ENCODE measurements around the gene TBL1X. TPM values are rescaled to one million over a fixed set of nuclear protein-coding genes. Genes with fewer than 3 reads are reported as not detected.

TBL1X gene
- total and polyA plus RNA-seq, 10 of the 15 experiments (the other 5 are each of a cell fraction or from before 2014, with no cell fraction given), result 4.4 to 26.3 (median 10.6) TPM

GRCh38 chrX:9681422-9681821 is 216.6 kb downstream of the TBL1X start (continued):
- no peak for TF ChIP-seq BHLHE40 (IDR thresholded peaks at IDR 0.05; ENCODE audit: borderline replicate concordance in 1 of 2, low read depth in 2 of 2, low read length in 1 of 2)
- TF ChIP-seq, protein P1, sequence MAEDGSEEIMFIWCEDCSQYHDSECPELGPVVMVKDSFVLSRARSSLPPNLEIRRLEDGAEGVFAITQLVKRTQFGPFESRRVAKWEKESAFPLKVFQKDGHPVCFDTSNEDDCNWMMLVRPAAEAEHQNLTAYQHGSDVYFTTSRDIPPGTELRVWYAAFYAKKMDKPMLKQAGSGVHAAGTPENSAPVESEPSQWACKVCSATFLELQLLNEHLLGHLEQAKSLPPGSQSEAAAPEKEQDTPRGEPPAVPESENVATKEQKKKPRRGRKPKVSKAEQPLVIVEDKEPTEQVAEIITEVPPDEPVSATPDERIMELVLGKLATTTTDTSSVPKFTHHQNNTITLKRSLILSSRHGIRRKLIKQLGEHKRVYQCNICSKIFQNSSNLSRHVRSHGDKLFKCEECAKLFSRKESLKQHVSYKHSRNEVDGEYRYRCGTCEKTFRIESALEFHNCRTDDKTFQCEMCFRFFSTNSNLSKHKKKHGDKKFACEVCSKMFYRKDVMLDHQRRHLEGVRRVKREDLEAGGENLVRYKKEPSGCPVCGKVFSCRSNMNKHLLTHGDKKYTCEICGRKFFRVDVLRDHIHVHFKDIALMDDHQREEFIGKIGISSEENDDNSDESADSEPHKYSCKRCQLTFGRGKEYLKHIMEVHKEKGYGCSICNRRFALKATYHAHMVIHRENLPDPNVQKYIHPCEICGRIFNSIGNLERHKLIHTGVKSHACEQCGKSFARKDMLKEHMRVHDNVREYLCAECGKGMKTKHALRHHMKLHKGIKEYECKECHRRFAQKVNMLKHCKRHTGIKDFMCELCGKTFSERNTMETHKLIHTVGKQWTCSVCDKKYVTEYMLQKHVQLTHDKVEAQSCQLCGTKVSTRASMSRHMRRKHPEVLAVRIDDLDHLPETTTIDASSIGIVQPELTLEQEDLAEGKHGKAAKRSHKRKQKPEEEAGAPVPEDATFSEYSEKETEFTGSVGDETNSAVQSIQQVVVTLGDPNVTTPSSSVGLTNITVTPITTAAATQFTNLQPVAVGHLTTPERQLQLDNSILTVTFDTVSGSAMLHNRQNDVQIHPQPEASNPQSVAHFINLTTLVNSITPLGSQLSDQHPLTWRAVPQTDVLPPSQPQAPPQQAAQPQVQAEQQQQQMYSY (CRISPR knock-in tag; IDR thresholded peaks at IDR 0.05), result no peak
- TF ChIP-seq ZBED1 (IDR thresholded peaks at IDR 0.05; ENCODE audit: borderline replicate concordance), result no peak
- no peak for TF ChIP-seq ESRRA (IDR thresholded peaks at IDR 0.05; ENCODE audit: low read length)
- no peak for TF ChIP-seq CBX3 (IDR thresholded peaks at IDR 0.05; ENCODE audit: borderline replicate concordance, low read depth)
- no peak for TF ChIP-seq IRF4 (IDR thresholded peaks at IDR 0.05; ENCODE audit: low read depth, low read length)
- no peak for TF ChIP-seq ZZZ3 (IDR thresholded peaks at IDR 0.05; ENCODE audit: control insufficient read depth, insufficient read length, low read depth)
- no peak for TF ChIP-seq NFYB (IDR thresholded peaks at IDR 0.05; ENCODE audit: insufficient read depth, low read depth, low read length)
- no peak for TF ChIP-seq MTA2 (IDR thresholded peaks at IDR 0.05; ENCODE audit: low read depth)
- no peak for TF ChIP-seq KLF5 (IDR thresholded peaks at IDR 0.05; ENCODE audit: partially characterized antibody)

GRCh38 chrX:9682456-9682855 is 217.6 kb downstream of the TBL1X start:
- no peak for DNase-seq (ENCODE audit: low read depth, low spot score)
- RAD21 ChIA-PET (ENCODE audit: unreplicated experiment), result no interaction called here
- no peak for FAIRE-seq
- POLR2A ChIA-PET, result no interaction called here
- CTCF ChIA-PET, result no interaction called here
- SMC1A ChIA-PET (ENCODE audit: uncharacterized antibody, unreplicated experiment), result no interaction called here
- in situ Hi-C loops (cut with MboI), result no loop called here
- 59% methylated on average over 10 of the region's 10 CpGs for WGBS (ENCODE audit: insufficient coverage, insufficient replicate concordance, low lambda C conversion rate, missing lambda C conversion rate)
- no peak overlapping the region for H3K27ac ChIP-seq (ENCODE audit: control insufficient read depth, insufficient read depth)
- H3K36me3 ChIP-seq (ENCODE audit: control insufficient read depth in 2 of 2, insufficient read depth in 2 of 2, low read length in 1 of 2), result no peaks in the 10 kb centered on the region; a peak in 1 of 4 replicates
- H3K9me3 ChIP-seq (replicated peaks; ENCODE audit: control insufficient read depth, insufficient read depth, low read length), result peaks cover 3% of the 10 kb centered on the region; the same call in 2 of the 3 replicates
- H4K20me1 ChIP-seq (ENCODE audit: control insufficient read depth, insufficient read depth), result no peaks in the 10 kb centered on the region
- H3K4me3 ChIP-seq, result no peak overlapping the region
- ATAC-seq, result no peak
- H2AFZ ChIP-seq (ENCODE audit: control insufficient read depth, low read depth, low read length), result no peak overlapping the region
- H3K4me2 ChIP-seq (ENCODE audit: control insufficient read depth, insufficient read depth), result no peak overlapping the region
- BruUV-seq (replicated peaks), result no TSS peak
- no peak overlapping the region for H3K9ac ChIP-seq (ENCODE audit: control insufficient read depth, insufficient read depth, low read length)
- intact Hi-C loops (cut with micrococcal nuclease; ENCODE audit: unreplicated experiment), result no loop called here
- H3K27me3 ChIP-seq (replicated peaks in 1 of 2; ENCODE audit: control insufficient read depth in 2 of 2, insufficient read depth in 2 of 2, low read length in 1 of 2), result no peaks in the 10 kb centered on the region
- no peaks in the 10 kb centered on the region for H3K79me2 ChIP-seq (ENCODE audit: control insufficient read depth, insufficient read depth, low read length)
- H3K4me1 ChIP-seq (ENCODE audit: control insufficient read depth, insufficient read depth, low read length), result peaks cover 6% of the 10 kb centered on the region; the same call in 1 of the 2 replicates
- TF ChIP-seq RFX5 (IDR thresholded peaks at IDR 0.05; ENCODE audit: low read depth, low read length) (no peak), JUNB (IDR thresholded peaks at IDR 0.05) (no peak), NRF1 (conservative IDR thresholded peaks at IDR 0.05; ENCODE audit: low read depth, low read length) (no peak), ZNF687 (IDR thresholded peaks at IDR 0.05) (no peak), MYB (IDR thresholded peaks at IDR 0.05; ENCODE audit: borderline replicate concordance, low read depth, low read length) (no peak), ZNF274 (IDR thresholded peaks at IDR 0.05; ENCODE audit: insufficient read depth, insufficient read length) (no peak), SREBF1 (IDR thresholded peaks at IDR 0.05; ENCODE audit: low read length) (no peak), NBN (IDR thresholded peaks at IDR 0.05) (no peak), PML (IDR thresholded peaks at IDR 0.05; ENCODE audit: low read length) (no peak), BACH1 (IDR thresholded peaks at IDR 0.05; ENCODE audit: borderline replicate concordance) (no peak)

Data from GM12878 (cell line).